ENCODE results near the gene SELENOS. TPM values are rescaled to one million over a fixed set of nuclear protein-coding genes. Genes with fewer than 3 reads are reported as not detected.

The SELENOS gene
- total RNA-seq, 2 experiments from 2014 or later = 18.8 to 21.6 TPM

GRCh38 chr15:101320501-101321052 is 43.3 kb upstream of the SELENOS start:
- H3K36me3 Mint-ChIP-seq (ENCODE audit: low read depth) = no peaks in the 10 kb centered on the region
- H3K4me3 Mint-ChIP-seq = peak overlapping the region; percentile 81
- DNase-seq = peak; percentile 87
- intact Hi-C loops (cut with micrococcal nuclease) = loop anchor here (10.0 kb wide), 1 partner anchor 174 kb away; no protein-coding TSS in a partner anchor
- H3K27me3 Mint-ChIP-seq = no peaks in the 10 kb centered on the region
- peaks cover 14% of the 10 kb centered on the region for H3K4me1 Mint-ChIP-seq (ENCODE audit: low read depth)
- peak; percentile 99 for ATAC-seq
- H3K9me3 Mint-ChIP-seq = no peaks in the 10 kb centered on the region
- ChIA-PET POLR2A (interaction anchor here (0.8 to 2.3 kb wide), 6 partner anchors 11 to 332 kb away, joined by 3 to 13 read pairs (median 4); partner anchors contain the start of gene SNRPA1), CTCF (interaction anchor here (0.6 to 6.9 kb wide), 23 partner anchors 13 to 352 kb away, joined by 3 to 50 read pairs (median 4); partner anchors contain the start of gene SNRPA1)
- TF ChIP-seq CTCF (IDR thresholded peaks at IDR 0.05) = peak; percentile 82
- peak overlapping the region; percentile 91 for H3K27ac Mint-ChIP-seq

DNA sequence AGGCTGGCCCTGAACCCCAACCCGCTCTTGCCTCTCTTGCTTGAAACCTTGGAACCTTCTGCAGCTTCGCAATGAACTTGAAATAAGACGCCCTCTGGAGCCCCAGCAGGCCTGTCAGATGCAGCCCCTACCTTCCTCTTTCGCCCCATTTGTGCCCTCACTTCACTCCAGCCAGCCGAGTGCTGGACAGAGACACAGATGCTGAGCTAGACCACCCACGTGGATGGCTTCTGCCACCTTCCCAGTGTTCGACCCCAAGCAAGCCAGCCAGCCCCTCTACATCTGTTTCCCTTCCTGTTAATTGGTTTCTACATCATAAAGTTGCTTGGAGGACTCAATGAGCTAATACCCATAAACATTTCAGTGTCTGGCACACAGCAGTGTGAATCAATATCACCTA is 41.6 kb upstream of the SELENOS start:
- DNase-seq (no peak), ATAC-seq (no peak)
- H3K9me3 Mint-ChIP-seq = no peaks in the 10 kb centered on the region
- intact Hi-C loops (cut with micrococcal nuclease) = no loop called here
- ChIA-PET POLR2A (interaction anchor here (0.6 to 2.3 kb wide), 3 partner anchors 12 to 25 kb away, joined by 3 to 13 read pairs (median 6); partner anchors contain the start of gene SNRPA1), CTCF (interaction anchor here (0.5 to 6.9 kb wide), 6 partner anchors 16 to 334 kb away, joined by 3 to 50 read pairs (median 18); partner anchors contain the start of gene SNRPA1)
- no peak overlapping the region for H3K4me3 Mint-ChIP-seq
- H3K27ac Mint-ChIP-seq = no peak overlapping the region
- peaks cover 14% of the 10 kb centered on the region for H3K4me1 Mint-ChIP-seq (ENCODE audit: low read depth)
- no peaks in the 10 kb centered on the region for H3K27me3 Mint-ChIP-seq
- no peaks in the 10 kb centered on the region for H3K36me3 Mint-ChIP-seq (ENCODE audit: low read depth)
- no peak for TF ChIP-seq CTCF (IDR thresholded peaks at IDR 0.05)

- no peaks in the 10 kb centered on the region for H3K9me3 Mint-ChIP-seq
- ChIA-PET POLR2A (interaction anchor here (0.6 to 1.9 kb wide), 2 partner anchors 23 to 24 kb away, joined by 3 to 9 read pairs; partner anchors contain the start of gene SNRPA1), CTCF (interaction anchor here (1.1 to 6.9 kb wide), 6 partner anchors 16 to 335 kb away, joined by 3 to 50 read pairs (median 18); partner anchors contain the start of gene SNRPA1)
- no peaks in the 10 kb centered on the region for H3K36me3 Mint-ChIP-seq (ENCODE audit: low read depth)
- H3K4me3 Mint-ChIP-seq = no peak overlapping the region
- intact Hi-C loops (cut with micrococcal nuclease) = no loop called here
- no peak for DNase-seq
- no peak overlapping the region for H3K27ac Mint-ChIP-seq
- peaks cover 14% of the 10 kb centered on the region for H3K4me1 Mint-ChIP-seq (ENCODE audit: low read depth)
- no peaks in the 10 kb centered on the region for H3K27me3 Mint-ChIP-seq
- no peak for ATAC-seq
- no peak for TF ChIP-seq CTCF (IDR thresholded peaks at IDR 0.05)
Observed at GRCh38 chr15:101318147-101318819, 41.0 kb upstream of the SELENOS start.

DNA sequence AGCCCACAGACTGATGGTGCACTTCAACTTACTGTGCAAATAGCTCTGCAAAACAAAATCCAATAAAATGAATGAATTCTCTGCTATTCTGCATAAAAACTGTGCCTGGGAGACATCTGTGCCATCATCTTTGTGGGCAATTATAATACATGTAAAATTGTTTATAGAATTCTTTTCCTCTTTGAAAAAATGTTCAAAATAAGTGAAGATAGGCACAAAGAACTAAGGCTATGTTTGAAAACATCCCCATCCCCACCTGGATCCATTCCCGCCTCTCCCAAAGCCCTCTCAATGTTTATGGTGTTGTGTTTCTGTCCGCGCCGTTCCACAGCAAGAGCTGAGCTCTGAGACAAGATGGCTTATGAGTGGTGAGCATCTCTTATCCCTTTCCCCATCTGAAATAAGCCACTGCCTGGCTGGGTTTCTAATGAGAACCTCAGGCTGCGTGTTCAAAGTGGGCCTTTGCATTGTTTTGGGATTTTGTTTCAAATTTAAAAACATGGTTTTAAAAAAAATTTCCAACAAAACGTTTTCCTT is 40.1 kb upstream of the SELENOS start:
- H3K4me3 Mint-ChIP-seq = no peak overlapping the region
- POLR2A ChIA-PET = interaction anchor here (1.9 kb wide), 1 partner anchor 22 kb away, joined by 9 read pairs; the partner anchor contains the start of gene SNRPA1

More for the DNA sequence above, 40.1 kb upstream of the SELENOS start:
- no peak for TF ChIP-seq CTCF (IDR thresholded peaks at IDR 0.05)
- Mint-ChIP-seq H3K4me1 (ENCODE audit: low read depth) (peaks cover 14% of the 10 kb centered on the region), H3K27me3 (no peaks in the 10 kb centered on the region), H3K36me3 (ENCODE audit: low read depth) (no peaks in the 10 kb centered on the region), H3K9me3 (no peaks in the 10 kb centered on the region), H3K27ac (no peak overlapping the region)
- CTCF ChIA-PET = interaction anchor here (1.3 to 6.9 kb wide), 2 partner anchors 15 to 79 kb away, joined by 3 to 50 read pairs; no protein-coding TSS in a partner anchor
- DNase-seq (no peak), ATAC-seq (no peak)
- intact Hi-C loops (cut with micrococcal nuclease) = no loop called here
